HepG2 (cell line): ENCODE measurements around the gene TMBIM1. TPM values are rescaled to one million over a fixed set of nuclear protein-coding genes. Genes with fewer than 3 reads are reported as not detected.

Experiments
- ARNT2 ChIP-seq: sonication (generic); formaldehyde crosslinking; IDR thresholded peaks from 2 replicates; pipeline ENCODE4 v1.8.0; 2022; ENCODE audit warnings: mild to moderate bottlenecking, low read depth, missing genetic modification reagents, moderate library complexity
- ATAD3A ChIP-seq: sonication (generic); formaldehyde crosslinking; IDR thresholded peaks from 2 replicates; pipeline ENCODE4 v1.4.0; 2020; ENCODE audit warnings: missing genetic modification reagents
- CAMTA2 ChIP-seq: sonication (generic); formaldehyde crosslinking; IDR thresholded peaks from 2 replicates; pipeline ENCODE4 v1.4.0; 2020; ENCODE audit warnings: mild to moderate bottlenecking, missing genetic modification reagents, borderline replicate concordance
- CENPBD1 ChIP-seq: sonication (generic); formaldehyde crosslinking; IDR thresholded peaks from 2 replicates; pipeline ENCODE4 v1.8.0; 2022; ENCODE audit warnings: missing genetic modification reagents, low read depth, mild to moderate bottlenecking, borderline replicate concordance
- ETV5 ChIP-seq: IDR thresholded peaks from 2 replicates; pipeline ENCODE4 v1.6.1; 2018; ENCODE audit warnings: missing biosample characterization, missing genetic modification reagents, inconsistent platforms, borderline replicate concordance
- NFIB ChIP-seq: sonication (generic); formaldehyde crosslinking; IDR thresholded peaks from 2 replicates; pipeline ENCODE4 v1.9.0; 2021; ENCODE audit warnings: missing genetic modification reagents, mild to moderate bottlenecking, borderline replicate concordance
- PHF20 ChIP-seq: sonication (generic); formaldehyde crosslinking; IDR thresholded peaks from 2 replicates; pipeline ENCODE4 v1.5.0; 2020; ENCODE audit warnings: mild to moderate bottlenecking, missing genetic modification reagents
- THAP8 ChIP-seq: sonication (generic); formaldehyde crosslinking; IDR thresholded peaks from 2 replicates; pipeline ENCODE4 v1.5.1; 2020; ENCODE audit warnings: missing genetic modification reagents, mild to moderate bottlenecking, borderline replicate concordance
- ZKSCAN5 ChIP-seq: sonication (generic); formaldehyde crosslinking; IDR thresholded peaks from 2 replicates; pipeline ENCODE4 v1.5.1; 2020; ENCODE audit warnings: mild to moderate bottlenecking, missing genetic modification reagents
- ZNF121 ChIP-seq: sonication (generic); formaldehyde crosslinking; IDR thresholded peaks from 2 replicates; pipeline ENCODE4 v1.5.0; 2020; ENCODE audit warnings: mild to moderate bottlenecking, missing genetic modification reagents
- ZNF253 ChIP-seq: sonication (generic); formaldehyde crosslinking; IDR thresholded peaks from 2 replicates; pipeline ENCODE4 v1.8.0; 2022; ENCODE audit warnings: mild to moderate bottlenecking, missing genetic modification reagents, borderline replicate concordance
- ZNF362 ChIP-seq: sonication (generic); formaldehyde crosslinking; IDR thresholded peaks from 2 replicates; pipeline ENCODE4 v1.4.0; 2020; ENCODE audit warnings: missing genetic modification reagents, mild to moderate bottlenecking, borderline replicate concordance
- ZNF550 ChIP-seq: sonication (generic); formaldehyde crosslinking; IDR thresholded peaks from 2 replicates; pipeline ENCODE4 v1.4.0; 2020; ENCODE audit warnings: mild to moderate bottlenecking, missing genetic modification reagents, borderline replicate concordance
- polyA plus RNA-seq, 8 experiments: library from polyadenylated mRNA; depleted of rRNA in 3 of 8; stranded (reverse) in 7 of 8; unstranded in 1 of 8; fragments of >200 nt; fragmentation: Illumina TruSeq in 4 of 8; extraction: Trizol in 4 of 8; gene quantifications; 2 replicates each; pipeline versions ENCODE4 v1.2.1 to v1.2.3, GENCODE V29; 2011 to 2016; ENCODE audit warnings: low read depth in 4 of 8, missing spikeins in 1 of 8, mixed read lengths in 1 of 8; ENCODE audit not compliant: insufficient read depth in 1 of 8
- total RNA-seq, 5 experiments: library from RNA; depleted of rRNA; stranded (reverse); fragments of >200 nt; fragmentation: Illumina TruSeq; extraction: Trizol; gene quantifications; 2 replicates each; pipeline ENCODE4 v1.2.3, GENCODE V29; 2016; ENCODE audit warnings: low read depth in 1 of 5
- TF ChIP-seq, protein P1 (sequence below): sonication (generic); formaldehyde crosslinking; IDR thresholded peaks from 2 replicates; pipeline ENCODE4 v1.5.0; 2020; ENCODE audit warnings: missing genetic modification reagents
- TF ChIP-seq, protein P2 (sequence below): IDR thresholded peaks from 2 replicates; pipeline ENCODE4 v1.4.0; 2020; ENCODE audit warnings: mild to moderate bottlenecking, missing genetic modification reagents
- TF ChIP-seq, protein P3 (sequence below): sonication (generic); formaldehyde crosslinking; IDR thresholded peaks from 2 replicates; pipeline ENCODE4 v1.5.1; 2020; ENCODE audit warnings: mild to moderate bottlenecking, missing genetic modification reagents

The TMBIM1 gene
- total and polyA plus RNA-seq, 2 of the 13 experiments (the other 11 are each of a cell fraction or from before 2014, with no cell fraction given) = 127 to 139 TPM

GRCh38 chr2:218322768-218323525 is 30.6 kb upstream of the TMBIM1 start (continued):
- TF ChIP-seq ZNF550 (CRISPR knock-in tag) = no peak
- TF ChIP-seq ARNT2 (CRISPR knock-in tag) = peak; percentile 84
- TF ChIP-seq, protein P1, sequence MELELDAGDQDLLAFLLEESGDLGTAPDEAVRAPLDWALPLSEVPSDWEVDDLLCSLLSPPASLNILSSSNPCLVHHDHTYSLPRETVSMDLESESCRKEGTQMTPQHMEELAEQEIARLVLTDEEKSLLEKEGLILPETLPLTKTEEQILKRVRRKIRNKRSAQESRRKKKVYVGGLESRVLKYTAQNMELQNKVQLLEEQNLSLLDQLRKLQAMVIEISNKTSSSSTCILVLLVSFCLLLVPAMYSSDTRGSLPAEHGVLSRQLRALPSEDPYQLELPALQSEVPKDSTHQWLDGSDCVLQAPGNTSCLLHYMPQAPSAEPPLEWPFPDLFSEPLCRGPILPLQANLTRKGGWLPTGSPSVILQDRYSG (CRISPR knock-in tag) = no peak
- TF ChIP-seq, protein P2, sequence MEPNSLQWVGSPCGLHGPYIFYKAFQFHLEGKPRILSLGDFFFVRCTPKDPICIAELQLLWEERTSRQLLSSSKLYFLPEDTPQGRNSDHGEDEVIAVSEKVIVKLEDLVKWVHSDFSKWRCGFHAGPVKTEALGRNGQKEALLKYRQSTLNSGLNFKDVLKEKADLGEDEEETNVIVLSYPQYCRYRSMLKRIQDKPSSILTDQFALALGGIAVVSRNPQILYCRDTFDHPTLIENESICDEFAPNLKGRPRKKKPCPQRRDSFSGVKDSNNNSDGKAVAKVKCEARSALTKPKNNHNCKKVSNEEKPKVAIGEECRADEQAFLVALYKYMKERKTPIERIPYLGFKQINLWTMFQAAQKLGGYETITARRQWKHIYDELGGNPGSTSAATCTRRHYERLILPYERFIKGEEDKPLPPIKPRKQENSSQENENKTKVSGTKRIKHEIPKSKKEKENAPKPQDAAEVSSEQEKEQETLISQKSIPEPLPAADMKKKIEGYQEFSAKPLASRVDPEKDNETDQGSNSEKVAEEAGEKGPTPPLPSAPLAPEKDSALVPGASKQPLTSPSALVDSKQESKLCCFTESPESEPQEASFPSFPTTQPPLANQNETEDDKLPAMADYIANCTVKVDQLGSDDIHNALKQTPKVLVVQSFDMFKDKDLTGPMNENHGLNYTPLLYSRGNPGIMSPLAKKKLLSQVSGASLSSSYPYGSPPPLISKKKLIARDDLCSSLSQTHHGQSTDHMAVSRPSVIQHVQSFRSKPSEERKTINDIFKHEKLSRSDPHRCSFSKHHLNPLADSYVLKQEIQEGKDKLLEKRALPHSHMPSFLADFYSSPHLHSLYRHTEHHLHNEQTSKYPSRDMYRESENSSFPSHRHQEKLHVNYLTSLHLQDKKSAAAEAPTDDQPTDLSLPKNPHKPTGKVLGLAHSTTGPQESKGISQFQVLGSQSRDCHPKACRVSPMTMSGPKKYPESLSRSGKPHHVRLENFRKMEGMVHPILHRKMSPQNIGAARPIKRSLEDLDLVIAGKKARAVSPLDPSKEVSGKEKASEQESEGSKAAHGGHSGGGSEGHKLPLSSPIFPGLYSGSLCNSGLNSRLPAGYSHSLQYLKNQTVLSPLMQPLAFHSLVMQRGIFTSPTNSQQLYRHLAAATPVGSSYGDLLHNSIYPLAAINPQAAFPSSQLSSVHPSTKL (CRISPR knock-in tag) = peak; percentile 56; the same call in 1 of the 2 replicates
- TF ChIP-seq ATAD3A (CRISPR knock-in tag) = no peak
- TF ChIP-seq ZKSCAN5 (CRISPR knock-in tag) = no peak
- TF ChIP-seq CENPBD1 = no peak; the same call in 1 of the 2 replicates
- no peak; the same call in none of the 2 replicates for TF ChIP-seq NFIB
- peak; percentile 55; the same call in 1 of the 2 replicates for TF ChIP-seq PHF20 (CRISPR knock-in tag)
- peak; percentile 54; the same call in 1 of the 2 replicates for TF ChIP-seq CAMTA2 (CRISPR knock-in tag)
- peak; percentile 48; the same call in 1 of the 2 replicates for TF ChIP-seq ETV5
- TF ChIP-seq THAP8 (CRISPR knock-in tag) = no peak
- TF ChIP-seq ZNF362 (CRISPR knock-in tag) = no peak; the same call in 1 of the 2 replicates
- TF ChIP-seq ZNF253 (CRISPR knock-in tag) = peak; percentile 13; the same call in 1 of the 2 replicates
- TF ChIP-seq, protein P3, sequence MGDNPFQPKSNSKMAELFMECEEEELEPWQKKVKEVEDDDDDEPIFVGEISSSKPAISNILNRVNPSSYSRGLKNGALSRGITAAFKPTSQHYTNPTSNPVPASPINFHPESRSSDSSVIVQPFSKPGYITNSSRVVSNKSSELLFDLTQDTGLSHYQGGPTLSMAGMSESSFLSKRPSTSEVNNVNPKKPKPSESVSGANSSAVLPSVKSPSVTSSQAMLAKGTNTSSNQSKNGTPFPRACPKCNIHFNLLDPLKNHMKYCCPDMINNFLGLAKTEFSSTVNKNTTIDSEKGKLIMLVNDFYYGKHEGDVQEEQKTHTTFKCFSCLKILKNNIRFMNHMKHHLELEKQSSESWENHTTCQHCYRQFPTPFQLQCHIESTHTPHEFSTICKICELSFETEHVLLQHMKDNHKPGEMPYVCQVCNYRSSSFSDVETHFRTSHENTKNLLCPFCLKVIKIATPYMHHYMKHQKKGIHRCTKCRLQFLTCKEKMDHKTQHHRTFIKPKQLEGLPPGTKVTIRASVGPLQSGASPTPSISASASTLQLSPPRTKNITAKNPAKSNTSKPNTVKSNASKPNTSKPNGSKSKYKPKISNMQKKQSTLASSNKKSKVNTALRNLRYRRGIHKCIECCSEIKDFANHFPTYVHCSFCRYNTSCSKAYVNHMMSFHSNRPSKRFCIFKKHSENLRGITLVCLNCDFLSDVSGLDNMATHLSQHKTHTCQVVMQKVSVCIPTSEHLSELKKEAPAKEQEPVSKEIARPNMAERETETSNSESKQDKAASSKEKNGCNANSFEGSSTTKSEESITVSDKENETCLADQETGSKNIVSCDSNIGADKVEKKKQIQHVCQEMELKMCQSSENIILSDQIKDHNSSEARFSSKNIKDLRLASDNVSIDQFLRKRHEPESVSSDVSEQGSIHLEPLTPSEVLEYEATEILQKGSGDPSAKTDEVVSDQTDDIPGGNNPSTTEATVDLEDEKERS = no peak
- no peak for TF ChIP-seq ZNF121 (CRISPR knock-in tag)
